Measurements from ENCODE around the gene RADIL.

The RADIL gene

DNA sequence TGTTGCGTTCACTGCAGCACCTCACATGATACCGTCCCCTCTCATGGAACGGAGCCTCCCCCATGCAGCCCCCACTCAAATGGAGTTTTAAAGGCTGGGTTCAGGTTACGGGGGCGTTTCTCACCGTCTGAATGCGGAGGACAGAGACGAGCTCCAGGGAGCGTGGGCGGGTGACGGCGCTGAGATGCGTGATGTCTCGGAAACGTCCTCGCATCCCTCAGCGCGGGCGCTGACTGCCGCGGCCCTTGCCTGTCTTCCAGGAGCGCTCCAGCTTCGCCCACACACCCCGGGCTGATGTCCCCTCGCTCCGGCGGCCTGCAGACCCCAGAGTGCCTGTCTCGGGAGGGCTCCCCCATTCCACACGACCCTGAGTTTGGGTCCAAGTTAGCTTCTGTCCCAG, 124.7 kb downstream of the RADIL start:
- TF ChIP-seq, protein P1, sequence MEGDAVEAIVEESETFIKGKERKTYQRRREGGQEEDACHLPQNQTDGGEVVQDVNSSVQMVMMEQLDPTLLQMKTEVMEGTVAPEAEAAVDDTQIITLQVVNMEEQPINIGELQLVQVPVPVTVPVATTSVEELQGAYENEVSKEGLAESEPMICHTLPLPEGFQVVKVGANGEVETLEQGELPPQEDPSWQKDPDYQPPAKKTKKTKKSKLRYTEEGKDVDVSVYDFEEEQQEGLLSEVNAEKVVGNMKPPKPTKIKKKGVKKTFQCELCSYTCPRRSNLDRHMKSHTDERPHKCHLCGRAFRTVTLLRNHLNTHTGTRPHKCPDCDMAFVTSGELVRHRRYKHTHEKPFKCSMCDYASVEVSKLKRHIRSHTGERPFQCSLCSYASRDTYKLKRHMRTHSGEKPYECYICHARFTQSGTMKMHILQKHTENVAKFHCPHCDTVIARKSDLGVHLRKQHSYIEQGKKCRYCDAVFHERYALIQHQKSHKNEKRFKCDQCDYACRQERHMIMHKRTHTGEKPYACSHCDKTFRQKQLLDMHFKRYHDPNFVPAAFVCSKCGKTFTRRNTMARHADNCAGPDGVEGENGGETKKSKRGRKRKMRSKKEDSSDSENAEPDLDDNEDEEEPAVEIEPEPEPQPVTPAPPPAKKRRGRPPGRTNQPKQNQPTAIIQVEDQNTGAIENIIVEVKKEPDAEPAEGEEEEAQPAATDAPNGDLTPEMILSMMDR (IDR thresholded peaks at IDR 0.05; ENCODE audit: low read length, missing control alignments), result no peak
- no peak for DNase-seq (ENCODE audit: low read depth)
- no peak overlapping the region for H3K4me3 ChIP-seq (replicated peaks; ENCODE audit: low read depth, low read length)

GRCh38 chr7:4758111-4758510, 125.4 kb downstream of the RADIL start:
- DNase-seq (ENCODE audit: low read depth), result no peak
- H3K4me3 ChIP-seq (replicated peaks; ENCODE audit: low read depth, low read length), result no peak overlapping the region
- TF ChIP-seq, protein P1 (IDR thresholded peaks at IDR 0.05; ENCODE audit: low read length, missing control alignments), result no peak

- TF ChIP-seq, protein P1 (IDR thresholded peaks at IDR 0.05; ENCODE audit: low read length, missing control alignments), result no peak
- no peak for DNase-seq (ENCODE audit: low read depth)
- no peak overlapping the region for H3K4me3 ChIP-seq (replicated peaks; ENCODE audit: low read depth, low read length)
These were observed 128.5 kb downstream of the RADIL start for GRCh38 chr7:4755045-4755444.

GRCh38 chr7:4754433-4755010, 129.0 kb downstream of the RADIL start:
- TF ChIP-seq, protein P1 (IDR thresholded peaks at IDR 0.05; ENCODE audit: low read length, missing control alignments), result no peak
- DNase-seq (ENCODE audit: low read depth), result no peak
- H3K4me3 ChIP-seq (replicated peaks; ENCODE audit: low read depth, low read length), result no peak overlapping the region

DNA sequence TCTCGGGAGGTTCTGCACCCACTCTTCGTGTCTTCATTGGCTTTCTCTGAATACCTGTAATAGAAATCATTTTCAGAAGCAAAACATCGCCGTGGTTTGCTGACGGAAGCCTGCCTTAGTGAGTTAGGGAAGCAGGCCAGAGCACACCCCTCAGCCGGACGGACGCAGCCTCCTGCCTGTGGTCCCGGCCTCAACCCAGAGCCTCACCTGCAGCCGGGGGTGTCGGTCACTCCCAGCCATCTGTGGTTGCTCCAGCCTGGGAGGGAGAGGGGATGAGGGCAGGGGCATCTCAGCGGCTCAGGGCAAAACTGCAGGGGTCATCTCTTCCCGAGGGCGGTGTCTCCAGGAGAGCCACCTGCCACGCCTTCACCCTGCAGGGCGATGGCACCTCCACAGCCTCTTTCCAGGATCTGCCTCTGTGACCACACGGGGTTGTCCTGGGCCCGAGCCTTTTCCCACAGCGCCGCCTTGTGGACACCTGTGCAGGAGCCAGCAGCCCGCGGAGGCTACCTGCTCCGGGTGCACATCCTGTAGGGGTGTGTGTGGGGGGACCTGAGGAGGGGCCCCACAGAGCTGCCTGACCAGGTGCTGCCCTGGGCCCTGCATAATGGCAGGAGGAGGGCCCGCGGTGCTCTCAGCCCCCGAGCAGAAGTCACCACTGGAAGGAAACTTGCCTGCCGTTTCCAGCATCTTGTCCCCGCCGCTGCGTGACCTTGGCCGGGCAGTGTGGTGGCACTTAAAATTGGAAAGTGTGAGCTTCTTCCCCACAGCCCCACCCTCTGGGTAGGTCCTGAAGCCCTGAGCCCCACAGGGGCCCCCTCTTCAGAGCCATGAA, 129.7 kb downstream of the RADIL start:
- H3K4me3 ChIP-seq (replicated peaks; ENCODE audit: low read depth, low read length), result no peak overlapping the region
- TF ChIP-seq, protein P1 (IDR thresholded peaks at IDR 0.05; ENCODE audit: low read length, missing control alignments), result peak; percentile 80

GRCh38 chr7:4751398-4751947, 132.0 kb downstream of the RADIL start:
- DNase-seq (ENCODE audit: low read depth), result no peak
- no peak overlapping the region for H3K4me3 ChIP-seq (replicated peaks; ENCODE audit: low read depth, low read length)
- TF ChIP-seq, protein P1 (IDR thresholded peaks at IDR 0.05; ENCODE audit: low read length, missing control alignments), result no peak

More for the DNA sequence above, 129.7 kb downstream of the RADIL start:
- peak; percentile 58 for DNase-seq (ENCODE audit: low read depth)
